AG04450 (cell line): Measurements from ENCODE around the gene TMF1. TPM values are rescaled to one million over a fixed set of nuclear protein-coding genes. Genes with fewer than 3 reads are reported as not detected.

ENCODE experiments used
- CTCF ChIA-PET: fragments of 300-600, 350-600 bp; formaldehyde crosslinking; extraction: SDS; loops from one replicate; lab custom pipeline; 2022; ENCODE audit warnings: antibody characterized with exemption, inconsistent platforms; lab: Charles Lee
- POLR2A ChIA-PET: fragments of 350-600 bp; formaldehyde crosslinking; extraction: SDS; loops from one replicate; lab custom pipeline; 2021; ENCODE audit warnings: antibody characterized with exemption, inconsistent platforms; lab: Yijun Ruan, JAX
- DNase-seq: peaks from one replicate; pipeline ENCODE4 v3.0.0-alpha.2; 2011; ENCODE audit warnings: low read depth, low spot score
- H3K27ac ChIP-seq: one replicate; pipeline ENCODE4 v1.5.1; 2012; ENCODE audit warnings: low read depth, low read length, control low read depth
- H3K27me3 ChIP-seq: one replicate; pipeline ENCODE4 v1.6.0; 2012; ENCODE audit warnings: low read length; ENCODE audit not compliant: control insufficient read depth, insufficient read depth
- H3K4me3 ChIP-seq: 2 replicates; pipeline ENCODE4 v1.5.1; 2011; ENCODE audit warnings: mild to moderate bottlenecking, low read depth, low read length, control low read depth
- H3K9me3 ChIP-seq: 2 replicates; pipeline ENCODE4 v1.5.1; 2012; ENCODE audit warnings: low read length; ENCODE audit not compliant: control insufficient read depth, insufficient read depth
- CTCF ChIP-seq: IDR thresholded peaks from 2 replicates; pipeline ENCODE4 v1.5.1; 2011; ENCODE audit warnings: low read depth, low read length, control low read depth, inconsistent platforms
- polyA plus RNA-seq: library from polyadenylated mRNA; depleted of rRNA; stranded (reverse); fragments of >200 nt; gene quantifications from 2 replicates; pipeline ENCODE4 v1.2.3, GENCODE V29; 2011

TMF1 gene
- polyA plus RNA-seq, 1 experiment: 21.1 TPM

GRCh38 chr3:68987322-68987721 is 64.8 kb downstream of the TMF1 start:
- no peaks in the 10 kb centered on the region for H3K9me3 ChIP-seq
- H3K4me3 ChIP-seq: no peak overlapping the region
- H3K27ac ChIP-seq: no peak overlapping the region
- no peak for DNase-seq
- no peaks in the 10 kb centered on the region for H3K27me3 ChIP-seq
- CTCF ChIA-PET: interaction anchor here (0.5 kb wide), 1 partner anchor 973 kb away, joined by 3 read pairs; no protein-coding TSS in a partner anchor
- TF ChIP-seq CTCF: no peak
- POLR2A ChIA-PET: interaction anchor here (0.7 kb wide), 1 partner anchor 8 kb away, joined by 4 read pairs; no protein-coding TSS in a partner anchor

- no peaks in the 10 kb centered on the region for H3K27me3 ChIP-seq
- no peaks in the 10 kb centered on the region for H3K9me3 ChIP-seq
- POLR2A ChIA-PET: interaction anchor here (0.7 kb wide), 1 partner anchor 7 kb away, joined by 4 read pairs; no protein-coding TSS in a partner anchor
- H3K4me3 ChIP-seq: no peak overlapping the region
- H3K27ac ChIP-seq: no peak overlapping the region
- DNase-seq: no peak
- CTCF ChIA-PET: interaction anchor here (0.5 to 1.2 kb wide), 2 partner anchors 15 to 973 kb away, joined by 3 read pairs; no protein-coding TSS in a partner anchor
- no peak for TF ChIP-seq CTCF
These were observed 65.5 kb downstream of the TMF1 start for GRCh38 chr3:68986496-68987208.

- no peak for DNase-seq
- Histone ChIP-seq H3K9me3 (no peaks in the 10 kb centered on the region), H3K4me3 (no peak overlapping the region), H3K27ac (no peak overlapping the region), H3K27me3 (no peaks in the 10 kb centered on the region)
- CTCF ChIA-PET: interaction anchor here (1.2 kb wide), 1 partner anchor 14 kb away, joined by 3 read pairs; no protein-coding TSS in a partner anchor
- POLR2A ChIA-PET: no interaction called here
- no peak for TF ChIP-seq CTCF
These were observed 66.9 kb downstream of the TMF1 start for GRCh38 chr3:68985146-68985790.

- no peak overlapping the region for H3K4me3 ChIP-seq
- no peaks in the 10 kb centered on the region for H3K27me3 ChIP-seq
- no peak overlapping the region for H3K27ac ChIP-seq
- DNase-seq: no peak
- no peak for TF ChIP-seq CTCF
- ChIA-PET POLR2A (no interaction called here), CTCF (no interaction called here)
- no peaks in the 10 kb centered on the region for H3K9me3 ChIP-seq
These were observed 68.1 kb downstream of the TMF1 start for GRCh38 chr3:68984011-68984530.
